H1 (cell line): Measurements from ENCODE around the gene CAMK2A. TPM values are rescaled to one million over a fixed set of nuclear protein-coding genes. Genes with fewer than 3 reads are reported as not detected.

Experiments
- BRCA1 ChIP-seq: IDR thresholded peaks from 2 replicates; pipeline ENCODE4 v1.6.1; 2012; ENCODE audit warnings: low read depth, low read length, improper control_type of control experiment
- CBX5 ChIP-seq: fragments of 300-800, 300-1000 bp; sonication (generic); IDR thresholded peaks from 2 replicates; pipeline ENCODE4 v1.7.1; 2016; ENCODE audit warnings: antibody characterized with exemption, low read length, low read depth
- CBX8 ChIP-seq: fragments of 300-800, 300-1000 bp; sonication (generic); IDR thresholded peaks from 2 replicates; pipeline ENCODE4 v1.7.1; 2016; ENCODE audit warnings: low read depth, low read length, borderline replicate concordance
- CHD1 ChIP-seq: IDR thresholded peaks from 2 replicates; pipeline ENCODE4 v1.6.1; 2012; ENCODE audit warnings: low read depth, low read length, improper control_type of control experiment
- JUN ChIP-seq: IDR thresholded peaks from 2 replicates; pipeline ENCODE4 v1.6.1; 2011; ENCODE audit warnings: low read depth, mild to moderate bottlenecking, improper control_type of control experiment, low read length
- KDM5A ChIP-seq: fragments of 200-600 bp; IDR thresholded peaks from 2 replicates; pipeline ENCODE4 v1.7.1; 2012; ENCODE audit warnings: mild to moderate bottlenecking, low read length, inconsistent platforms, mixed read lengths
- POU5F1 ChIP-seq: IDR thresholded peaks from 2 replicates; pipeline ENCODE4 v1.6.1; 2011; ENCODE audit warnings: low read depth, mild to moderate bottlenecking, low read length, moderate library complexity
- RAD21 ChIP-seq, 2 experiments: IDR thresholded peaks in 1 of 2; conservative IDR thresholded peaks in 1 of 2; 2 replicates each; pipeline ENCODE4 v1.6.1; 2011; ENCODE audit warnings: low read depth in 2 of 2, low read length in 2 of 2, improper control_type of control experiment in 1 of 2, inconsistent platforms in 1 of 2, mild to moderate bottlenecking in 1 of 2, moderate library complexity in 1 of 2
- SIRT6 ChIP-seq: IDR thresholded peaks from one replicate; pipeline ENCODE4 v1.7.1; 2012; ENCODE audit warnings: low read length, inconsistent platforms
- SP1 ChIP-seq: IDR thresholded peaks from 2 replicates; pipeline ENCODE4 v1.6.1; 2011; ENCODE audit warnings: low read depth, low read length
- SP4 ChIP-seq: IDR thresholded peaks from 2 replicates; pipeline ENCODE4 v1.6.1; 2012; ENCODE audit warnings: low read length, inconsistent platforms
- SUZ12 ChIP-seq: fragments of 200-600 bp; sonication (generic); IDR thresholded peaks from 2 replicates; pipeline ENCODE4 v1.6.1; 2012; ENCODE audit warnings: mild to moderate bottlenecking, inconsistent platforms, low read length, moderate library complexity, mixed read lengths
- TAF1 ChIP-seq: IDR thresholded peaks from 2 replicates; pipeline ENCODE4 v1.6.1; 2011; ENCODE audit warnings: mild to moderate bottlenecking, low read depth, low read length
- TAF7 ChIP-seq: optimal IDR thresholded peaks from 2 replicates; pipeline ENCODE3; 2011; ENCODE audit warnings: low read depth, mild to moderate bottlenecking, inconsistent platforms, low read length, moderate library complexity, borderline replicate concordance
- YY1 ChIP-seq: IDR thresholded peaks from 2 replicates; pipeline ENCODE4 v1.6.1; 2011; ENCODE audit warnings: low read depth, mild to moderate bottlenecking, low read length
- polyA plus RNA-seq, 7 experiments: library from polyadenylated mRNA; depleted of rRNA in 3 of 7; stranded (reverse) in 5 of 7; unstranded in 2 of 7; fragments of >200 nt in 5 of 7; fragments of 200-250 nt in 2 of 7; gene quantifications; 1 replicate in 5 of 7; 2 replicates in 1 of 7; 4 replicates in 1 of 7; pipeline versions ENCODE4 v1.2.1 to v1.2.3, GENCODE V29; 2011 to 2013; ENCODE audit warnings: missing spikeins in 2 of 7, mixed read lengths in 2 of 7
- total RNA-seq: library from RNA; stranded (reverse); fragmentation: NEBNext Ultra II Directional; extraction: Animal tissue kit (Norgen Biotek cat#: 25700); gene quantifications from 2 replicates; pipeline ENCODE4 v1.2.1, GENCODE V29; 2021
- TF ChIP-seq, protein P1 (sequence below): IDR thresholded peaks from 2 replicates; pipeline ENCODE4 v1.6.1; 2011; ENCODE audit warnings: low read length, improper control_type of control experiment
- TF ChIP-seq, protein P2 (sequence below): IDR thresholded peaks from 2 replicates; pipeline ENCODE4 v1.6.1; 2012; ENCODE audit warnings: low read length, inconsistent platforms

Gene CAMK2A
- total and polyA plus RNA-seq, 2 of the 8 experiments (the other 6 are each of a cell fraction or from before 2014, with no cell fraction given) = 0.20 to 0.28 TPM

DNA sequence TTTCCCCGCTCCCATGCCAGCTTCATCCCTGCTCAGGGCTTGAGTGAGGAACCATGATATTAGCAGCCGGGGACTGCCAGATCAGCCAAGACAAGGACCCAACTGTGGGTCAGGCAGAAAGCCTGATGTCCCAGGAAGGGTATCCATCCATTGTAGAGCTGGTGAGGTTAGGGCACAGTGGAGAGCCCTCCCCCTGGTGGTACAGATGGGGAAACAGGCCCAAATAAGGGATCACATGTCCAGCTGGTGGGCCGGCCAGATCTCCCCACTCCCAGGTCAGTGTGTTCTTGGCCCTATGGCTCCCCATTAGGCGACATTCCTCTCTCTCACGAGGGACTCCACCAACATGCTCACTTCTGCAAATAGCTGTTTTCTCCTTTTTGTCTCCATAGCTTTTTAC lies 114.0 kb downstream of the CAMK2A start (continued):
- TF ChIP-seq CBX8 (no peak), RAD21 (IDR thresholded peaks at IDR 0.05 in 1 of 2, conservative IDR thresholded peaks at IDR 0.05 in 1 of 2; ENCODE audit: low read depth in 2 of 2, low read length in 2 of 2) (peak; percentile 53 to 75), SUZ12 (no peak), SP4 (no peak), POU5F1 (no peak), KDM5A (no peak), JUN (no peak), SP1 (no peak), SIRT6 (no peak), CBX5 (no peak), TAF1 (no peak), CHD1 (no peak), BRCA1 (no peak), TAF7 (no peak), YY1 (0 out of 2 replicates have a peak, but pooled peaks have one; percentile 42)
- TF ChIP-seq, protein P1, sequence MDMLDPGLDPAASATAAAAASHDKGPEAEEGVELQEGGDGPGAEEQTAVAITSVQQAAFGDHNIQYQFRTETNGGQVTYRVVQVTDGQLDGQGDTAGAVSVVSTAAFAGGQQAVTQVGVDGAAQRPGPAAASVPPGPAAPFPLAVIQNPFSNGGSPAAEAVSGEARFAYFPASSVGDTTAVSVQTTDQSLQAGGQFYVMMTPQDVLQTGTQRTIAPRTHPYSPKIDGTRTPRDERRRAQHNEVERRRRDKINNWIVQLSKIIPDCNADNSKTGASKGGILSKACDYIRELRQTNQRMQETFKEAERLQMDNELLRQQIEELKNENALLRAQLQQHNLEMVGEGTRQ = peak; percentile 75
- TF ChIP-seq, protein P2, sequence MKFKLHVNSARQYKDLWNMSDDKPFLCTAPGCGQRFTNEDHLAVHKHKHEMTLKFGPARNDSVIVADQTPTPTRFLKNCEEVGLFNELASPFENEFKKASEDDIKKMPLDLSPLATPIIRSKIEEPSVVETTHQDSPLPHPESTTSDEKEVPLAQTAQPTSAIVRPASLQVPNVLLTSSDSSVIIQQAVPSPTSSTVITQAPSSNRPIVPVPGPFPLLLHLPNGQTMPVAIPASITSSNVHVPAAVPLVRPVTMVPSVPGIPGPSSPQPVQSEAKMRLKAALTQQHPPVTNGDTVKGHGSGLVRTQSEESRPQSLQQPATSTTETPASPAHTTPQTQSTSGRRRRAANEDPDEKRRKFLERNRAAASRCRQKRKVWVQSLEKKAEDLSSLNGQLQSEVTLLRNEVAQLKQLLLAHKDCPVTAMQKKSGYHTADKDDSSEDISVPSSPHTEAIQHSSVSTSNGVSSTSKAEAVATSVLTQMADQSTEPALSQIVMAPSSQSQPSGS = no peak
- TF ChIP-seq, all 59 proteins: peak for 9
